GM18498 (cell line): ENCODE results near the gene BCAP29.
"Not testable (repeated sequence)": the region's sequence is repeated elsewhere in the genome, so short reads cannot be mapped to it uniquely, and the experiment has no call there.

ENCODE experiments used
- ATAC-seq: cut with Tn5 transposase; IDR thresholded peaks from one replicate; pipeline ENCODE4 v1.9.1; 2021; ENCODE audit warnings: mild to moderate bottlenecking, moderate library complexity; ENCODE audit not compliant: unreplicated experiment

The BCAP29 gene

GRCh38 chr7:107615910-107616680, 36.0 kb downstream of the BCAP29 start:
- ATAC-seq: no peak

GRCh38 chr7:107622429-107622828, 42.4 kb downstream of the BCAP29 start:
- no peak for ATAC-seq

- ATAC-seq: no peak
These were observed 42.8 kb downstream of the BCAP29 start for GRCh38 chr7:107622894-107623293.

- ATAC-seq: no peak
These were observed 47.0 kb downstream of the BCAP29 start for GRCh38 chr7:107627002-107627401.

GRCh38 chr7:107628461-107629064, 48.5 kb downstream of the BCAP29 start:
- ATAC-seq: no peak

GRCh38 chr7:107630342-107630741, 50.3 kb downstream of the BCAP29 start:
- ATAC-seq: no peak

- no peak for ATAC-seq
These were observed 51.8 kb downstream of the BCAP29 start for GRCh38 chr7:107631588-107632491.

GRCh38 chr7:107632492-107632865, 52.4 kb downstream of the BCAP29 start:
- no peak for ATAC-seq

- peak; percentile 93 for ATAC-seq
These were observed 58.5 kb downstream of the BCAP29 start for GRCh38 chr7:107638594-107638993.

GRCh38 chr7:107639070-107639469, 59.0 kb downstream of the BCAP29 start:
- not testable (repeated sequence) for ATAC-seq

GRCh38 chr7:107641676-107642075, 61.6 kb downstream of the BCAP29 start:
- no peak for ATAC-seq

GRCh38 chr7:107642501-107642900, 62.5 kb downstream of the BCAP29 start:
- no peak for ATAC-seq

GRCh38 chr7:107643407-107643806, 63.4 kb downstream of the BCAP29 start:
- no peak for ATAC-seq

GRCh38 chr7:107643938-107644308, 63.9 kb downstream of the BCAP29 start:
- no peak for ATAC-seq

- ATAC-seq: no peak
These were observed 64.4 kb downstream of the BCAP29 start for GRCh38 chr7:107644309-107644974.

GRCh38 chr7:107652642-107653041, 72.6 kb downstream of the BCAP29 start:
- no peak for ATAC-seq

GRCh38 chr7:107658467-107658866, 78.4 kb downstream of the BCAP29 start:
- ATAC-seq: no peak

GRCh38 chr7:107659666-107660065, 79.6 kb downstream of the BCAP29 start:
- no peak for ATAC-seq

- ATAC-seq: no peak
These were observed 80.5 kb downstream of the BCAP29 start, which contains the start of gene SLC26A4 for GRCh38 chr7:107660381-107661080. SLC26A4 (plus strand) TSS chr7:107660828; CDS start chr7:107661642, 814 bp downstream.
